HepG2 (cell line): ENCODE data around the gene CPXM2. TPM values are rescaled to one million over a fixed set of nuclear protein-coding genes. Genes with fewer than 3 reads are reported as not detected.
"Not testable (repeated sequence)": the region's sequence is repeated elsewhere in the genome, so short reads cannot be mapped to it uniquely, and the experiment has no call there.

Experiments used
- ATAC-seq: fragments of 200-7000 bp; cut with Tn5 transposase; 3 replicates; pipeline ENCODE4 v1.9.1; 2020; ENCODE audit warnings: mild to moderate bottlenecking, moderate library complexity
- BruUV-seq: library from RNA; stranded (reverse); fragments of 400-500 nt; replicated peaks from 2 replicates; lab custom pipeline; 2021; lab: Mats Ljungman, UMichigan
- CTCF ChIA-PET: fragments of 300-600 bp; formaldehyde crosslinking; extraction: SDS; loops from one replicate; lab custom pipeline; 2021; ENCODE audit warnings: low total read pairs, inconsistent platforms, low intra/inter-chr PET ratio; lab: Yijun Ruan, JAX
- POLR2A ChIA-PET: fragments of 350-600 bp; sonication (Branson Sonifier 250); formaldehyde crosslinking; loops from one replicate; lab custom pipeline; 2020; ENCODE audit warnings: antibody characterized with exemption, inconsistent platforms; lab: Yijun Ruan, JAX
- DNase-seq: peaks from one replicate; pipeline ENCODE4 v3.0.0-alpha.2; 2015; ENCODE audit warnings: low spot score
- FAIRE-seq: peaks from 3 replicates; lab custom pipeline; 2011; peaks lifted over from hg19 to GRCh38; lab: Jason Lieb, UNC
- H2AFZ ChIP-seq: one replicate; pipeline ENCODE4 v1.6.1; 2011; ENCODE audit warnings: low read length, inconsistent platforms
- H3K27ac ChIP-seq: fragments of 300-600 bp; 3 replicates; pipeline ENCODE4 v1.8.0; 2011; ENCODE audit warnings: mixed run types, mild to moderate bottlenecking, mixed read lengths, low read length, inconsistent platforms; ENCODE audit not compliant: insufficient read depth; ENCODE audit errors: extremely low read length
- H3K27me3 ChIP-seq, 2 experiments: fragments of 200-600 bp in 1 of 2; 2 replicates in 1 of 2; 3 replicates in 1 of 2; pipeline versions ENCODE4 v1.6.0 to v1.8.0; 2011; ENCODE audit warnings: low read length in 2 of 2, mild to moderate bottlenecking in 2 of 2, moderate library complexity in 2 of 2, inconsistent platforms in 1 of 2; ENCODE audit not compliant: insufficient read depth in 2 of 2, control insufficient read depth in 1 of 2
- H3K36me3 ChIP-seq, 2 experiments: fragments of 200-600 bp in 1 of 2; replicated peaks in 1 of 2; 2 replicates in 1 of 2; 3 replicates in 1 of 2; pipeline versions ENCODE4 v1.5.1 to v1.8.0; 2011; ENCODE audit warnings: low read length in 2 of 2, inconsistent platforms in 1 of 2; ENCODE audit not compliant: insufficient read depth in 2 of 2, control insufficient read depth in 1 of 2
- H3K4me1 ChIP-seq: 2 replicates; pipeline ENCODE4 v1.5.1; 2012; ENCODE audit warnings: low read length, inconsistent platforms; ENCODE audit not compliant: insufficient read depth
- H3K4me2 ChIP-seq: 2 replicates; pipeline ENCODE4 v1.6.0; 2011; ENCODE audit warnings: low read depth, low read length, inconsistent platforms
- H3K4me3 ChIP-seq, 3 experiments: fragments of 200-600 bp in 1 of 3; sonication (generic), shearing (Covaris generic) in 1 of 3; replicated peaks in 1 of 3; 2 replicates each; pipeline ENCODE4 v1.5.1; 2011 to 2016; ENCODE audit warnings: low read length in 3 of 3, inconsistent platforms in 2 of 3, low read depth in 2 of 3, mild to moderate bottlenecking in 2 of 3, control low read depth in 1 of 3, mixed read lengths in 1 of 3; ENCODE audit not compliant: insufficient read depth in 1 of 3
- H3K79me2 ChIP-seq: one replicate; pipeline ENCODE4 v1.6.1; 2011; ENCODE audit warnings: low read length, inconsistent platforms; ENCODE audit not compliant: insufficient read depth
- H3K9ac ChIP-seq: 2 replicates; pipeline ENCODE4 v1.6.0; 2011; ENCODE audit warnings: mild to moderate bottlenecking, low read depth, low read length, inconsistent platforms; ENCODE audit not compliant: insufficient read depth
- H3K9me3 ChIP-seq: 2 replicates; pipeline ENCODE4 v1.5.1; 2012; ENCODE audit warnings: mild to moderate bottlenecking, low read length
- H4K20me1 ChIP-seq: 2 replicates; pipeline ENCODE4 v1.6.0; 2011; ENCODE audit warnings: inconsistent platforms, mild to moderate bottlenecking, low read length, moderate library complexity; ENCODE audit not compliant: insufficient read depth
- AGO1 ChIP-seq: fragments of 200-400 bp; formaldehyde crosslinking; IDR thresholded peaks from 2 replicates; pipeline ENCODE4 v1.6.1; 2017; ENCODE audit warnings: mild to moderate bottlenecking, low read depth, low read length, moderate library complexity; ENCODE audit not compliant: poor library complexity, severe bottlenecking
- ARID3A ChIP-seq: IDR thresholded peaks from 2 replicates; pipeline ENCODE4 v1.6.1; 2012; ENCODE audit warnings: low read depth, low read length, improper control_type of control experiment
- GLI4 ChIP-seq: sonication (generic); formaldehyde crosslinking; IDR thresholded peaks from 2 replicates; pipeline ENCODE4 v1.5.1; 2020; ENCODE audit warnings: missing genetic modification reagents, mild to moderate bottlenecking, moderate library complexity, borderline replicate concordance
- GMEB2 ChIP-seq: IDR thresholded peaks from 2 replicates; pipeline ENCODE4 v1.6.1; 2016; ENCODE audit warnings: missing biosample characterization, missing genetic modification reagents, low read depth
- MIER3 ChIP-seq: IDR thresholded peaks from 2 replicates; pipeline ENCODE4 v1.6.1; 2016; ENCODE audit warnings: missing compliant biosample characterization, borderline replicate concordance
- SNAPC4 ChIP-seq: sonication (generic); formaldehyde crosslinking; IDR thresholded peaks from 2 replicates; pipeline ENCODE4 v1.4.0; 2020; ENCODE audit warnings: mild to moderate bottlenecking, missing genetic modification reagents
- ZC3H13 ChIP-seq: sonication (generic); formaldehyde crosslinking; IDR thresholded peaks from 2 replicates; pipeline ENCODE4 v1.8.1; 2023; ENCODE audit warnings: mild to moderate bottlenecking, missing genetic modification reagents, moderate library complexity
- ZNF207 ChIP-seq: fragments of 450-650 bp; IDR thresholded peaks from 2 replicates; pipeline ENCODE4 v1.6.1; 2016; ENCODE audit warnings: antibody characterized with exemption, borderline replicate concordance
- ZNF441 ChIP-seq: sonication (generic); formaldehyde crosslinking; IDR thresholded peaks from 2 replicates; pipeline ENCODE4 v1.7.0; 2021; ENCODE audit warnings: missing genetic modification reagents, borderline replicate concordance
- ZNF816 ChIP-seq: sonication (generic); formaldehyde crosslinking; IDR thresholded peaks from 2 replicates; pipeline ENCODE4 v1.8.0; 2022; ENCODE audit warnings: missing genetic modification reagents, mild to moderate bottlenecking, borderline replicate concordance
- WGBS: methylation state at CpG from one replicate; pipeline ENCODE4 v1.1.6; 2017; ENCODE audit warnings: low lambda C conversion rate; 5-methylcytosine and 5-hydroxymethylcytosine counted together
- in situ Hi-C: cut with HindIII; loops from 2 replicates; pipeline ENCODE4 v1.10.0; 2017; ENCODE audit warnings: low pct_unique_long_range_greater_than_20kb; ENCODE audit not compliant: extremely low pct_ligation_motif_present
- intact Hi-C: fragments of 100-400 bp; cut with micrococcal nuclease; formaldehyde crosslinking; loops from one replicate; pipeline ENCODE4 v1.10.0; 2022; ENCODE audit not compliant: unreplicated experiment
- polyA plus RNA-seq, 8 experiments: library from polyadenylated mRNA; depleted of rRNA in 3 of 8; stranded (reverse) in 7 of 8; unstranded in 1 of 8; fragments of >200 nt; fragmentation: Illumina TruSeq in 4 of 8; extraction: Trizol in 4 of 8; gene quantifications; 2 replicates each; pipeline versions ENCODE4 v1.2.1 to v1.2.3, GENCODE V29; 2011 to 2016; ENCODE audit warnings: low read depth in 4 of 8, missing spikeins in 1 of 8, mixed read lengths in 1 of 8; ENCODE audit not compliant: insufficient read depth in 1 of 8
- total RNA-seq, 5 experiments: library from RNA; depleted of rRNA; stranded (reverse); fragments of >200 nt; fragmentation: Illumina TruSeq; extraction: Trizol; gene quantifications; 2 replicates each; pipeline ENCODE4 v1.2.3, GENCODE V29; 2016; ENCODE audit warnings: low read depth in 1 of 5

The CPXM2 gene
- total and polyA plus RNA-seq, 2 of the 13 experiments (the other 11 are each of a cell fraction or from before 2014, with no cell fraction given), result 0.03 TPM; not detected in 1

- H3K9ac ChIP-seq, intact Hi-C loops, H3K27me3 ChIP-seq, H3K27ac ChIP-seq, POLR2A ChIA-PET, DNase-seq, CTCF ChIA-PET, H3K79me2 ChIP-seq, FAIRE-seq, H3K4me1 ChIP-seq, H2AFZ ChIP-seq, H3K9me3 ChIP-seq, H3K4me2 ChIP-seq, H4K20me1 ChIP-seq, ATAC-seq, in situ Hi-C loops, BruUV-seq, H3K36me3 ChIP-seq, H3K4me3 ChIP-seq: not testable (repeated sequence)
- 22% methylated on average over 4 of the region's 4 CpGs for WGBS
These were observed 154.7 kb downstream of the CPXM2 start for GRCh38 chr10:123736917-123737316.

- ChIA-PET POLR2A (no interaction called here), CTCF (no interaction called here)
- no peak overlapping the region for H3K27ac ChIP-seq
- WGBS, result 27% methylated on average over 6 of the region's 6 CpGs
- intact Hi-C loops, result no loop called here
- no peaks in the 10 kb centered on the region for H4K20me1 ChIP-seq
- ATAC-seq (no peak), DNase-seq (no peak), FAIRE-seq (no peak)
- in situ Hi-C loops, result no loop called here
- H3K4me3 ChIP-seq, result no peak overlapping the region
- no peaks in the 10 kb centered on the region for H3K79me2 ChIP-seq
- H3K4me1 ChIP-seq, result no peaks in the 10 kb centered on the region
- no peaks in the 10 kb centered on the region for H3K36me3 ChIP-seq
- no peak overlapping the region for H3K4me2 ChIP-seq
- peaks cover 0 to 3% of the 10 kb centered on the region in 2 experiments; a peak in 1 of 5 replicates for H3K27me3 ChIP-seq
- no TSS peak for BruUV-seq
- no peaks in the 10 kb centered on the region for H3K9me3 ChIP-seq
- H3K9ac ChIP-seq, result no peak overlapping the region
- H2AFZ ChIP-seq, result no peak overlapping the region
- TF ChIP-seq ZNF816 (CRISPR knock-in tag) (no peak), GMEB2 (CRISPR knock-in tag) (no peak), ZNF441 (CRISPR knock-in tag) (no peak), MIER3 (no peak), ZC3H13 (CRISPR knock-in tag) (no peak), AGO1 (no peak), ARID3A (no peak), GLI4 (no peak), SNAPC4 (no peak), ZNF207 (no peak)
These were observed 162.1 kb downstream of the CPXM2 start for GRCh38 chr10:123729523-123729922.
